IPS-20b (cell line): Measurements from ENCODE around the gene COL5A1.

Source experiments
- H3K27ac ChIP-seq: one replicate; pipeline ENCODE4 v1.5.1; 2013; ENCODE audit warnings: low read length
- H3K27me3 ChIP-seq: 2 replicates; pipeline ENCODE4 v1.6.1; 2013; ENCODE audit warnings: mild to moderate bottlenecking, low read length, inconsistent platforms; ENCODE audit not compliant: insufficient read depth
- H3K36me3 ChIP-seq: 2 replicates; pipeline ENCODE4 v1.6.1; 2013; ENCODE audit warnings: low read depth, mild to moderate bottlenecking, inconsistent platforms, low read length, moderate library complexity; ENCODE audit not compliant: insufficient read depth
- H3K4me1 ChIP-seq: 2 replicates; pipeline ENCODE4 v1.6.1; 2013; ENCODE audit warnings: mild to moderate bottlenecking, control low read depth, inconsistent platforms, low read length, moderate library complexity; ENCODE audit not compliant: insufficient read depth
- H3K4me3 ChIP-seq: 2 replicates; pipeline ENCODE4 v1.5.1; 2013; ENCODE audit warnings: mild to moderate bottlenecking, low read length, inconsistent platforms
- H3K9ac ChIP-seq: 2 replicates; pipeline ENCODE4 v1.6.1; 2013; ENCODE audit warnings: low read depth, mild to moderate bottlenecking, inconsistent platforms, low read length, moderate library complexity
- H3K9me3 ChIP-seq: 2 replicates; pipeline ENCODE4 v1.6.1; 2013; ENCODE audit warnings: mild to moderate bottlenecking, low read depth, low read length, inconsistent platforms; ENCODE audit not compliant: insufficient read depth

Gene COL5A1

DNA sequence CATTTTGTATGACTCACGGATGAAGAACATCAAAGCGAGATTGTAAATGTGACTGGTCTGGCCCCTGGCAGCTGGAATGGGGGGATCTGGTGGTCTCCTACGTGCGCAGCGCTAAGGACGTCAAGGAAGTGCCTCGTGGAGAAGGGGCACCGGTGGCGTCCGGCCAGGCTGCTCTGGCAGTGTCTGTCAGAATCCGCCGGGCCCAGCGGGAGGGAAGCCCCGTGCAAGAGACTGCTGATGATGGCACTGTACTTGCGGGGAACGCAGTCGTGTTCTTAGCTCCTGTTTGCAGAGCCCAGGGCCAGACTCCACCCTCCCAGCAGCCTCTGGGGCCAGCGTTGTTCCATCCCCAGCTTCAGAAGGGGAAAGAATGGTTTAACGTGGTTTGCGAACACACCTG, 75.5 kb downstream of the COL5A1 start:
- Histone ChIP-seq H3K9ac (no peak overlapping the region), H3K27me3 (no peaks in the 10 kb centered on the region), H3K4me3 (no peak overlapping the region), H3K4me1 (no peaks in the 10 kb centered on the region), H3K36me3 (no peaks in the 10 kb centered on the region), H3K9me3 (peaks cover 3% of the 10 kb centered on the region; the same call in 1 of the 2 replicates), H3K27ac (no peak overlapping the region)

GRCh38 chr9:134717924-134718645, 76.5 kb downstream of the COL5A1 start:
- peaks cover 3% of the 10 kb centered on the region; the same call in 1 of the 2 replicates for H3K9me3 ChIP-seq
- no peak overlapping the region for H3K27ac ChIP-seq
- no peaks in the 10 kb centered on the region for H3K27me3 ChIP-seq
- H3K36me3 ChIP-seq, result no peaks in the 10 kb centered on the region
- H3K4me1 ChIP-seq, result no peaks in the 10 kb centered on the region
- no peak overlapping the region for H3K4me3 ChIP-seq
- no peak overlapping the region for H3K9ac ChIP-seq

DNA sequence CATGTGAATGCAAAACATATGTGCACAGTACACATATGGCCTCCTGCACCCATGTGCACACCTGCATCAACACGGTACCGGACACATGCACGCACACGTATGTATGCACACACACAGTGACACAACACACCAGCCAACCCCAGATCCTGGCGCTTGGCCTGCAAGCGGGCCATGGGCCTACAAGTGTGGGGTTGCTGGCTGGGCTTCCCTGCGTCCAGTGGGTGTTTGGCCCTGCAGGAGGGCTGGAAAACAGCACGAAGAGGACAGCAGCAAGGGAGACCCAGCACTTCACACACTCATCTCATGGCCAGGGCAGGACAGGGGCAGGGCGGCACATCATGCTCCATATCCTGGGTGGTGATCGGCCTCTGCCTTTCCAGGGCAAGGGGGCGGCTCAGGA, 77.7 kb downstream of the COL5A1 start:
- H3K27ac ChIP-seq, result no peak overlapping the region
- no peak overlapping the region for H3K9ac ChIP-seq
- H3K4me1 ChIP-seq, result no peaks in the 10 kb centered on the region
- no peaks in the 10 kb centered on the region for H3K36me3 ChIP-seq
- H3K9me3 ChIP-seq, result no peaks in the 10 kb centered on the region; the same call in 1 of the 2 replicates
- no peaks in the 10 kb centered on the region for H3K27me3 ChIP-seq
- no peak overlapping the region for H3K4me3 ChIP-seq

- Histone ChIP-seq H3K4me3 (no peak overlapping the region), H3K27ac (no peak overlapping the region), H3K4me1 (no peaks in the 10 kb centered on the region), H3K36me3 (no peaks in the 10 kb centered on the region), H3K9me3 (no peaks in the 10 kb centered on the region), H3K27me3 (no peaks in the 10 kb centered on the region), H3K9ac (no peak overlapping the region)
Measured at GRCh38 chr9:134720136-134720753, 78.6 kb downstream of the COL5A1 start.

DNA sequence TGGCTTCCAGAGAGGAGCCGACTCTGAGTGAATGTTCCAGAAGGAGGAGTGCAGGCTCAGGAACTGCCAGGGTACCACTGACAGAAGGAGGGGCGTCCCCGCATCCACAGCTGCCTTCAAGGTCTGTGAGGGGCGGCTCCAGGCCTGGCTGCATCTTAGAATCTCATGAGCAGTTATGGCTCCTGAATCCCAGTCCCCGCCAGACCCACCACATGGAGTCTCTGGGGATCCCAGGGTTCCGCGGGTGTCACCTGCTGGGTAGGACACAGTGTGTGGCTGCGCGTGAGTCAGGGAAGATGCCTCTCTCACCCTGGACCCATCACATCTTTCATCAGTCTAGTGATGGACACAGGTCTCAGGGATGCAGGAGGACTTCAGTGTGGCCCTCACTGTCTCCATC, 79.2 kb downstream of the COL5A1 start:
- Histone ChIP-seq H3K4me1 (no peaks in the 10 kb centered on the region), H3K9me3 (no peaks in the 10 kb centered on the region), H3K27ac (no peak overlapping the region), H3K4me3 (no peak overlapping the region), H3K27me3 (no peaks in the 10 kb centered on the region), H3K9ac (no peak overlapping the region), H3K36me3 (no peaks in the 10 kb centered on the region)

DNA sequence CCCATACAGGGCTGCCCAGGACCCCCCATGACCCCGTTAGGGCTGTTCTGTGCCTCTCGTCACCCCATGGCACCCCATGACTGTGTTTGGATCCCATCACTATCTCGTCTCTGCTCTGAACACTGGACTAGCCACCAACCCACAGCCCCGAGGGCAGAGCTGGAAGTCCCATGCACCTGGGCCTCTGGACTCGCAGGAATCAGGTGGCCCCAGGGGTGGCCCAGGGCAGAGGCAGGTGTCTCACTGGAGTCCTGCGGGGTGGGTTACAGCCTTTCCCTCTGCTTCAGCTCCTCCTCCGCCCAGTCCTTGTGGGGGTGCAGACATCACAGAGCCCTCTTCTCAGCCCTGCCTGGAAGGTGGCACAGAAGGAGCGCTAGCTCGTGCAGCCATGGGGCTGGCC, 79.7 kb downstream of the COL5A1 start:
- Histone ChIP-seq H3K36me3 (no peaks in the 10 kb centered on the region), H3K27me3 (no peaks in the 10 kb centered on the region), H3K27ac (no peak overlapping the region), H3K9ac (no peak overlapping the region), H3K4me3 (no peak overlapping the region), H3K4me1 (no peaks in the 10 kb centered on the region), H3K9me3 (no peaks in the 10 kb centered on the region)

DNA sequence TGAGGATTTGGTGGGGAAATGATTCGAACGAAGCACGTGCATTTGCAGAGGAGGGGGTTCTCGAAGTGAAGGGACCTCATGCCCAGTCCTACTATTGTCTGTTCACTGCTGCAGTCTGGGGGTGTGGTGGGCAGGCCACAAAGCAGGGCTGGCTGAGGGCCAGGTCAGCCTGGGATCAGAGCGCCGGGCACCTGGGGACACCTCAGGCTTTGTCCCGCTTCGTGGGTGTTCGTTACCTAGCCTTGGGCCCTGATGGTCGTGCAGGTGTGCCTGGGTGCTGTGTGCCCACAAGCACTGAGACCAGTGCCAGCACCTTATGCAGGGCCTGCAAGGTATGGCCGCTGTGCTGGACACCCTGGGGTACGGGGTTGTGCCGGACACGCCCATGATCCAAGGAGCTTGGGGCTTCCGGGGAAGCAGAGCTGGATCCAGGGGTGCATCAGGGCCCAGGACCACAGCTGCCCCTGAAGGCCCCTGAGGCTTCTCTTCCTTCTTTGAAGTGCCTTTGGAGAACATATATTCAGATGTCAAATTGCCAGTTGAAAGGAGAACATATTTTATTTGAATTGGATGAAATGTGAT, 80.6 kb downstream of the COL5A1 start:
- Histone ChIP-seq H3K4me3 (no peak overlapping the region), H3K27me3 (no peaks in the 10 kb centered on the region), H3K36me3 (no peaks in the 10 kb centered on the region)

DNA sequence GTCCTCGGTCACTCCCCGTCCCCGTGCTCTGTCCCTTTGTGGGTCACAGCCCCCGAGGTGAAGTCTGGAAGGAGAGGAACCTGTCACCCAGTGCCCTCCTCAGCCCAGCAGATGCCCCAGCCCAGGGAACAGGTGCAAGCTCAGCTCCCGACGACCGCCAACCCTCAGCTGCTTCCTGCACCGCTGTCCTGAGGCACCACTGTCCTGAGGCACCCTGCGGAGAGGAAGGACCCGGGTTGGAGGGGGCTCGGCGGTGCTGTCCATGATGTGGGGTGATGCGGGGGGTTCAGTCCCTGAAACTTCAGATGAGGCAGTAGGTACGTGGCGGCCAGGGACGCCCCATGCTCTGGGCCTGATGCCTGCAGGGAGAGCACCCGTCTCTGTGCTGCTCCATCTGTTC, 81.4 kb downstream of the COL5A1 start:
- Histone ChIP-seq H3K36me3 (no peaks in the 10 kb centered on the region), H3K4me1 (no peaks in the 10 kb centered on the region), H3K27ac (no peak overlapping the region), H3K27me3 (no peaks in the 10 kb centered on the region), H3K9me3 (no peaks in the 10 kb centered on the region), H3K9ac (no peak overlapping the region; the same call in 1 of the 2 replicates), H3K4me3 (no peak overlapping the region)

More for the DNA sequence above, 80.6 kb downstream of the COL5A1 start:
- no peaks in the 10 kb centered on the region for H3K9me3 ChIP-seq
- H3K27ac ChIP-seq, result no peak overlapping the region
- H3K9ac ChIP-seq, result no peak overlapping the region
- no peaks in the 10 kb centered on the region for H3K4me1 ChIP-seq

DNA sequence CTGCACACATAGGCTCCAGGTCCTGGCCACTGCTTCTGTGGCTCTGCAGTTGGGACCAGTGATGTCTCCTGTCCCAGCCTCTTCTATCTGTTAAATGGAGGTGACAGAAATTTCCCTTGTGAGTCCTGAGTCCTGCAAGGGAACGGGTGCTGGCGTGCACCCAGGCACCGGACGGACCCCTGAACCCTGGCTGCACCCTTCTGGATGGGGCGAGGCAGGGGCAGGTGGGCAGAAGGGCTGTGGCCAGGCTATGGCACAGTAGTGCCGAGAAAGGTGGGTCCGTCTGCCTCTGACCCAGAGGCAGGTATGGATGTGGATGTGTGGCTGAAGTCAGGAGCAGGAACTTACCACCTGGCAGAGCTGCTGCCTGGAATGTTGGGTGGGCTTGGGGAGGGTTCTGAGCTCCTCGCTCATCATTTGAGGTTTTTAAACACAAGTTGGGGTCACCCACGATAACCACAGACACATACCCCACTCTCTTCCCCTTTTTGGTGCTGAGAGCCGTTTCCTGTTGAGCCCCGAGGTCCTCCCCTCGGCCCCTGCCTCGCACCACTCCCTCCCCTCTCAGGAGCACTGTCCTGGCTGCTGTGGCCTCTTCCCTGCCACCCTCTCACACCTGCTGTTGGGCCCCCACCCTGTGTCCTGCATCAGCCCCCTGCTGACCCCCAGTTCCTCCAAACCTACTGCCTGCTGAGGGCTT, 82.0 kb downstream of the COL5A1 start:
- Histone ChIP-seq H3K9ac (no peak overlapping the region), H3K4me3 (no peak overlapping the region), H3K9me3 (no peaks in the 10 kb centered on the region), H3K27ac (no peak overlapping the region), H3K36me3 (no peaks in the 10 kb centered on the region; the same call in 1 of the 2 replicates), H3K4me1 (no peaks in the 10 kb centered on the region), H3K27me3 (no peaks in the 10 kb centered on the region)

GRCh38 chr9:134724202-134724911, 82.8 kb downstream of the COL5A1 start:
- Histone ChIP-seq H3K27ac (no peak overlapping the region), H3K4me1 (no peaks in the 10 kb centered on the region), H3K9me3 (no peaks in the 10 kb centered on the region), H3K27me3 (no peaks in the 10 kb centered on the region), H3K4me3 (no peak overlapping the region), H3K9ac (no peak overlapping the region), H3K36me3 (no peaks in the 10 kb centered on the region; the same call in 1 of the 2 replicates)

GRCh38 chr9:134724912-134725604, 83.5 kb downstream of the COL5A1 start:
- H3K27me3 ChIP-seq, result no peaks in the 10 kb centered on the region
- H3K27ac ChIP-seq, result no peak overlapping the region
- no peak overlapping the region for H3K9ac ChIP-seq
- H3K36me3 ChIP-seq, result no peaks in the 10 kb centered on the region; the same call in 1 of the 2 replicates
- H3K4me3 ChIP-seq, result no peak overlapping the region
- H3K9me3 ChIP-seq, result no peaks in the 10 kb centered on the region
- no peaks in the 10 kb centered on the region for H3K4me1 ChIP-seq
